IMR-90 (cell line): Measurements from ENCODE around the gene ADAMTS17. TPM values are rescaled to one million over a fixed set of nuclear protein-coding genes. Genes with fewer than 3 reads are reported as not detected.

Experiments used
- ATAC-seq: fragments of 200-7000 bp; cut with Tn5 transposase; 2 replicates; pipeline ENCODE4 v1.9.1; 2020; ENCODE audit warnings: low read depth, mild to moderate bottlenecking, moderate library complexity
- BruUV-seq: library from RNA; stranded (reverse); fragments of 400-500 nt; replicated peaks from 2 replicates; lab custom pipeline; 2021; lab: Mats Ljungman, UMichigan
- CTCF ChIA-PET: fragments of 300-600 bp; formaldehyde crosslinking; extraction: SDS; loops from one replicate; lab custom pipeline; 2021; ENCODE audit warnings: antibody characterized with exemption; lab: Yijun Ruan, JAX
- POLR2A ChIA-PET: fragments of 300-600 bp; sonication (Branson Sonifier 250); formaldehyde crosslinking; loops from one replicate; lab custom pipeline; 2022; ENCODE audit warnings: antibody characterized with exemption; ENCODE audit not compliant: unreplicated experiment; lab: Charles Lee
- DNase-seq: peaks from one replicate; pipeline ENCODE4 v3.0.0; 2013
- H2AFZ ChIP-seq: replicated peaks from 2 replicates; pipeline ENCODE3; 2013; ENCODE audit warnings: low read length, mild to moderate bottlenecking; ENCODE audit not compliant: poor library complexity
- H2AK5ac ChIP-seq: 2 replicates; pipeline ENCODE4 v1.6.1; 2013; ENCODE audit warnings: low read depth, low read length, inconsistent platforms
- H2AK9ac ChIP-seq: replicated peaks from 2 replicates; pipeline ENCODE3; 2013; ENCODE audit warnings: mild to moderate bottlenecking, low read depth, low read length, moderate library complexity; ENCODE audit not compliant: poor library complexity
- H2BK120ac ChIP-seq: 2 replicates; pipeline ENCODE4 v1.6.1; 2013; ENCODE audit warnings: low read depth, low read length, inconsistent platforms
- H2BK15ac ChIP-seq: 3 replicates; pipeline ENCODE4 v1.6.1; 2013; ENCODE audit warnings: low read depth, low read length, inconsistent platforms
- H2BK20ac ChIP-seq: 2 replicates; pipeline ENCODE4 v1.6.1; 2013; ENCODE audit warnings: low read depth, mild to moderate bottlenecking, inconsistent platforms, low read length, moderate library complexity
- H2BK5ac ChIP-seq: 2 replicates; pipeline ENCODE4 v1.6.1; 2013; ENCODE audit warnings: mild to moderate bottlenecking, low read depth, low read length, inconsistent platforms; ENCODE audit not compliant: poor library complexity, severe bottlenecking
- H3K14ac ChIP-seq: replicated peaks from 2 replicates; pipeline ENCODE4 v1.6.1; 2013; ENCODE audit warnings: low read depth, low read length, inconsistent platforms
- H3K18ac ChIP-seq: 2 replicates; pipeline ENCODE4 v1.6.1; 2013; ENCODE audit warnings: low read depth, low read length, control low read depth
- H3K23ac ChIP-seq: 2 replicates; pipeline ENCODE4 v1.6.1; 2013; ENCODE audit warnings: low read depth, low read length, inconsistent platforms
- H3K27ac ChIP-seq: 2 replicates; pipeline ENCODE4 v1.5.1; 2013; ENCODE audit warnings: mild to moderate bottlenecking, control low read depth, low read length; ENCODE audit not compliant: insufficient read depth
- H3K27me3 ChIP-seq: 2 replicates; pipeline ENCODE4 v1.6.1; 2013; ENCODE audit warnings: low read length; ENCODE audit not compliant: control insufficient read depth, insufficient read depth
- H3K36me3 ChIP-seq: 2 replicates; pipeline ENCODE4 v1.6.1; 2013; ENCODE audit warnings: low read length, mixed read lengths; ENCODE audit not compliant: control insufficient read depth, insufficient read depth
- H3K4ac ChIP-seq: 2 replicates; pipeline ENCODE4 v1.6.1; 2013; ENCODE audit warnings: low read depth, low read length, inconsistent platforms
- H3K4me1 ChIP-seq: 2 replicates; pipeline ENCODE4 v1.6.1; 2013; ENCODE audit warnings: low read length, mixed read lengths; ENCODE audit not compliant: control insufficient read depth, insufficient read depth
- H3K4me2 ChIP-seq: 2 replicates; pipeline ENCODE4 v1.6.1; 2013; ENCODE audit warnings: low read depth, mild to moderate bottlenecking, control low read depth, low read length, moderate library complexity
- H3K4me3 ChIP-seq: 2 replicates; pipeline ENCODE4 v1.5.1; 2013; ENCODE audit warnings: low read depth, mild to moderate bottlenecking, control low read depth, low read length, moderate library complexity; ENCODE audit not compliant: insufficient read depth
- H3K56ac ChIP-seq: 2 replicates; pipeline ENCODE4 v1.6.1; 2013; ENCODE audit warnings: low read length, inconsistent platforms; ENCODE audit not compliant: insufficient read depth; ENCODE audit errors: extremely low read depth
- H3K79me1 ChIP-seq, 2 experiments: 2 replicates each; pipeline ENCODE4 v1.6.1; 2013; ENCODE audit warnings: low read length in 2 of 2, inconsistent platforms in 1 of 2, low read depth in 1 of 2
- H3K9ac ChIP-seq: 2 replicates; pipeline ENCODE4 v1.6.1; 2013; ENCODE audit warnings: low read depth, low read length, control low read depth
- H3K9me1 ChIP-seq: 2 replicates; pipeline ENCODE4 v1.6.1; 2013; ENCODE audit warnings: low read length, inconsistent platforms; ENCODE audit not compliant: insufficient read depth
- H3K9me3 ChIP-seq: 2 replicates; pipeline ENCODE4 v1.6.1; 2013; ENCODE audit warnings: low read length; ENCODE audit not compliant: control insufficient read depth, insufficient read depth
- H4K20me1 ChIP-seq: 2 replicates; pipeline ENCODE4 v1.6.1; 2013; ENCODE audit warnings: low read length, inconsistent platforms; ENCODE audit not compliant: insufficient read depth
- H4K5ac ChIP-seq: 2 replicates; pipeline ENCODE4 v1.6.1; 2013; ENCODE audit warnings: mild to moderate bottlenecking, low read depth, low read length, control low read depth
- H4K8ac ChIP-seq, 2 experiments: 2 replicates each; pipeline ENCODE4 v1.6.1; 2013; ENCODE audit warnings: low read depth in 2 of 2, low read length in 2 of 2, control low read depth in 1 of 2, inconsistent platforms in 1 of 2
- H4K91ac ChIP-seq: 2 replicates; pipeline ENCODE4 v1.6.1; 2013; ENCODE audit warnings: low read depth, low read length, inconsistent platforms; ENCODE audit not compliant: insufficient read depth
- BHLHE40 ChIP-seq: fragments of 150-350 bp; IDR thresholded peaks from 2 replicates; pipeline ENCODE4 v1.6.1; 2016; ENCODE audit warnings: mild to moderate bottlenecking, low read depth, low read length
- CEBPB ChIP-seq: IDR thresholded peaks from 2 replicates; pipeline ENCODE4 v1.6.1; 2012; ENCODE audit warnings: low read depth, low read length, improper control_type of control experiment
- FOS ChIP-seq: fragments of 150-350 bp; IDR thresholded peaks from 2 replicates; pipeline ENCODE4 v1.6.1; 2016; ENCODE audit warnings: low read depth, low read length
- MAFK ChIP-seq: IDR thresholded peaks from 2 replicates; pipeline ENCODE4 v1.6.1; 2012; ENCODE audit warnings: low read depth, low read length, improper control_type of control experiment
- MAZ ChIP-seq: IDR thresholded peaks from 2 replicates; pipeline ENCODE4 v1.6.1; 2012; ENCODE audit warnings: low read depth, mild to moderate bottlenecking, low read length, improper control_type of control experiment, moderate library complexity, borderline replicate concordance
- MXI1 ChIP-seq: IDR thresholded peaks from 2 replicates; pipeline ENCODE4 v1.6.1; 2012; ENCODE audit warnings: low read depth, mild to moderate bottlenecking, low read length, moderate library complexity, borderline replicate concordance
- NFE2L2 ChIP-seq: fragments of 150-350 bp; IDR thresholded peaks from 2 replicates; pipeline ENCODE4 v1.6.1; 2016; ENCODE audit warnings: low read depth, mild to moderate bottlenecking, low read length
- RAD21 ChIP-seq: IDR thresholded peaks from 2 replicates; pipeline ENCODE4 v1.6.1; 2012; ENCODE audit warnings: low read length, improper control_type of control experiment
- RCOR1 ChIP-seq: IDR thresholded peaks from 2 replicates; pipeline ENCODE4 v1.6.1; 2012; ENCODE audit warnings: mild to moderate bottlenecking, low read length, improper control_type of control experiment; ENCODE audit not compliant: insufficient replicate concordance
- RFX5 ChIP-seq: IDR thresholded peaks from 2 replicates; pipeline ENCODE4 v1.8.0; 2012; ENCODE audit warnings: low read depth, mild to moderate bottlenecking, low read length, moderate library complexity
- SMC3 ChIP-seq: fragments of 150-350 bp; IDR thresholded peaks from 2 replicates; pipeline ENCODE4 v1.6.1; 2016; ENCODE audit warnings: low read depth, mild to moderate bottlenecking, antibody characterized with exemption, low read length, moderate library complexity
- WGBS, 2 experiments: methylation state at CpG; one replicate each; pipeline versions ENCODE4 v1.1.5 to v1.1.7; 2013; ENCODE audit warnings: missing lambda C conversion rate in 2 of 2; ENCODE audit not compliant: insufficient read length in 1 of 2; ENCODE audit errors: extremely low coverage in 2 of 2; 5-methylcytosine and 5-hydroxymethylcytosine counted together
- dilution Hi-C: fragments of 300-500 bp; cut with HindIII; formaldehyde crosslinking; loops from one replicate; pipeline ENCODE4 v1.14.3; 2018; ENCODE audit warnings: low sequenced_read_pairs; ENCODE audit not compliant: unreplicated experiment
- in situ Hi-C: fragments of 300-500 bp; cut with MboI; formaldehyde crosslinking; loops from 3 replicates; pipeline ENCODE4 v1.14.3; 2019; ENCODE audit warnings: low sequenced_read_pairs, inconsistent platforms, mixed read lengths
- intact Hi-C: fragments of 100-400 bp; cut with micrococcal nuclease; formaldehyde crosslinking; loops from 2 replicates; pipeline ENCODE4 v1.10.0; 2022
- polyA plus RNA-seq, 3 experiments: library from polyadenylated mRNA; depleted of rRNA; stranded (reverse); fragments of >200 nt; gene quantifications; 2 replicates each; pipeline ENCODE4 v1.2.3, GENCODE V29; 2012; ENCODE audit warnings: low replicate concordance in 1 of 3
- total RNA-seq: library from RNA; depleted of rRNA; stranded (reverse); fragments of >200 nt; gene quantifications from 2 replicates; pipeline ENCODE4 v1.2.3, GENCODE V29; 2012
- TF ChIP-seq, protein P1 (sequence below): conservative IDR thresholded peaks from 2 replicates; pipeline ENCODE4 v1.5.1; 2012; ENCODE audit warnings: mild to moderate bottlenecking, low read depth, low read length, improper control_type of control experiment
- TF ChIP-seq, protein P2 (sequence below): fragments of 150-350 bp; IDR thresholded peaks from 2 replicates; pipeline ENCODE4 v1.6.1; 2017; ENCODE audit warnings: mild to moderate bottlenecking, antibody characterized with exemption, low read length, low read depth
- TF ChIP-seq, protein P3 (sequence below): fragments of 150-350 bp; IDR thresholded peaks from 2 replicates; pipeline ENCODE4 v1.6.1; 2016; ENCODE audit warnings: low read depth, mild to moderate bottlenecking, low read length, moderate library complexity, borderline replicate concordance

The ADAMTS17 gene
- total and polyA plus RNA-seq, 2 of the 4 experiments (the other 2 are of a cell fraction) = 0.03 TPM; not detected in 1

DNA sequence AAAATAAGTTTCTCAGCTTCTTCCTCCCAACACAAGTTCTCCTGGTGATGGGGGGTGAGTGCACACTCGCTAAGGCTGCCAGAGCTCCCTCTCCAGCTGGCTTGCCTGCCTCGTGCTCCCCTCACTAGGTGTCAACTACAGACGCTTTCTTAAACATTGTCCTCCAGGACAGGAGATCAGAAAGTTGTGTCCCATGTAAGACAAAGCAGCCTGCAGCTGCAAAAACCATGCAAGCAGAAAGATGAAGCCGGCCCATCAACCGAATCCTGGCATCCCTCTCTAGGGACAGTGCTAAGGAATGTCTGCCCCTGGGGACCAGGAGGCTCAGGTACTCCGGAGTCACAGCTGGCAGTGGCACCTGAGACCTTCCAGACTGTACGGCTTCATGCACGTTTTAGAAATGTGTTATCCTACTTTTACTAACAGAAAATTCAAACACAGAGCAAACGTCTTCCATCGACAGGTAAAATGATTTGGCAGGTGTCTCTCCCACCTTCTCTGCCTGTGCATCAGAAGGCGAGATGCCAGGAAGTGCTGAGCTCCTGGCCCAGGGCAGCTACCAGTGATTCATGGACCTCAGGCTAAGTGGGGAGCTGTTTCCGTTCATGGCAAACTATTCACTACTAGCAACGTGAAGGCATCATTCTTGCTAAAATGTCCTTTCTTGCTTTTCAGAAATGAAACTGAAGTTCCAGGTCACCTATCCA is 246.1 kb downstream of the ADAMTS17 start:
- no peaks in the 10 kb centered on the region for H3K36me3 ChIP-seq
- no peak overlapping the region for H3K4me2 ChIP-seq
- no peak overlapping the region for H3K14ac ChIP-seq
- CTCF ChIA-PET = no interaction called here
- dilution Hi-C loops (no loop called here), intact Hi-C loops (no loop called here), in situ Hi-C loops (no loop called here)
- no peak for DNase-seq
- peaks cover 24% of the 10 kb centered on the region for H3K9me1 ChIP-seq
- 0 out of 3 replicates have a peak overlapping the region, but pooled peaks have one; percentile 38 for H2BK15ac ChIP-seq
- H3K4me3 ChIP-seq = no peak overlapping the region
- no peaks in the 10 kb centered on the region for H4K20me1 ChIP-seq
- no peak overlapping the region for H2AK9ac ChIP-seq
- H3K23ac ChIP-seq = no peak overlapping the region
- no peaks in the 10 kb centered on the region for H3K27me3 ChIP-seq
- peak overlapping the region; percentile 92 for H2BK120ac ChIP-seq
- H3K9me3 ChIP-seq = peaks cover 3% of the 10 kb centered on the region; the same call in 1 of the 2 replicates
- H2BK20ac ChIP-seq = peak overlapping the region; percentile 84
- BruUV-seq = no TSS peak
- H3K9ac ChIP-seq = no peak overlapping the region
- H2AFZ ChIP-seq = no peak overlapping the region
- H3K27ac ChIP-seq = no peak overlapping the region
- 100% methylated on average over 2 of the region's 13 CpGs; no CpG with 5 or more reads in 1 of the 2 experiments for WGBS, 2 experiments
- POLR2A ChIA-PET = no interaction called here
- H3K79me1 ChIP-seq = no peaks in the 10 kb centered on the region
- H2AK5ac ChIP-seq = peak overlapping the region; percentile 86; the same call in 1 of the 2 replicates
- H3K56ac ChIP-seq = no peak overlapping the region
- H4K5ac ChIP-seq = no peak overlapping the region
- peak overlapping the region; percentile 82 for H3K4ac ChIP-seq
- no peak overlapping the region for H3K18ac ChIP-seq
- no peak for ATAC-seq
- H4K91ac ChIP-seq = peak overlapping the region; percentile 38
- TF ChIP-seq RFX5 (no peak), MAZ (no peak), RCOR1 (no peak), RAD21 (no peak), BHLHE40 (no peak), CEBPB (no peak), MAFK (no peak), SMC3 (no peak), NFE2L2 (no peak), MXI1 (no peak), FOS (no peak)
- TF ChIP-seq, protein P1, sequence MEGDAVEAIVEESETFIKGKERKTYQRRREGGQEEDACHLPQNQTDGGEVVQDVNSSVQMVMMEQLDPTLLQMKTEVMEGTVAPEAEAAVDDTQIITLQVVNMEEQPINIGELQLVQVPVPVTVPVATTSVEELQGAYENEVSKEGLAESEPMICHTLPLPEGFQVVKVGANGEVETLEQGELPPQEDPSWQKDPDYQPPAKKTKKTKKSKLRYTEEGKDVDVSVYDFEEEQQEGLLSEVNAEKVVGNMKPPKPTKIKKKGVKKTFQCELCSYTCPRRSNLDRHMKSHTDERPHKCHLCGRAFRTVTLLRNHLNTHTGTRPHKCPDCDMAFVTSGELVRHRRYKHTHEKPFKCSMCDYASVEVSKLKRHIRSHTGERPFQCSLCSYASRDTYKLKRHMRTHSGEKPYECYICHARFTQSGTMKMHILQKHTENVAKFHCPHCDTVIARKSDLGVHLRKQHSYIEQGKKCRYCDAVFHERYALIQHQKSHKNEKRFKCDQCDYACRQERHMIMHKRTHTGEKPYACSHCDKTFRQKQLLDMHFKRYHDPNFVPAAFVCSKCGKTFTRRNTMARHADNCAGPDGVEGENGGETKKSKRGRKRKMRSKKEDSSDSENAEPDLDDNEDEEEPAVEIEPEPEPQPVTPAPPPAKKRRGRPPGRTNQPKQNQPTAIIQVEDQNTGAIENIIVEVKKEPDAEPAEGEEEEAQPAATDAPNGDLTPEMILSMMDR = no peak
- TF ChIP-seq, protein P2, sequence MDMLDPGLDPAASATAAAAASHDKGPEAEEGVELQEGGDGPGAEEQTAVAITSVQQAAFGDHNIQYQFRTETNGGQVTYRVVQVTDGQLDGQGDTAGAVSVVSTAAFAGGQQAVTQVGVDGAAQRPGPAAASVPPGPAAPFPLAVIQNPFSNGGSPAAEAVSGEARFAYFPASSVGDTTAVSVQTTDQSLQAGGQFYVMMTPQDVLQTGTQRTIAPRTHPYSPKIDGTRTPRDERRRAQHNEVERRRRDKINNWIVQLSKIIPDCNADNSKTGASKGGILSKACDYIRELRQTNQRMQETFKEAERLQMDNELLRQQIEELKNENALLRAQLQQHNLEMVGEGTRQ = no peak
- TF ChIP-seq, protein P3, sequence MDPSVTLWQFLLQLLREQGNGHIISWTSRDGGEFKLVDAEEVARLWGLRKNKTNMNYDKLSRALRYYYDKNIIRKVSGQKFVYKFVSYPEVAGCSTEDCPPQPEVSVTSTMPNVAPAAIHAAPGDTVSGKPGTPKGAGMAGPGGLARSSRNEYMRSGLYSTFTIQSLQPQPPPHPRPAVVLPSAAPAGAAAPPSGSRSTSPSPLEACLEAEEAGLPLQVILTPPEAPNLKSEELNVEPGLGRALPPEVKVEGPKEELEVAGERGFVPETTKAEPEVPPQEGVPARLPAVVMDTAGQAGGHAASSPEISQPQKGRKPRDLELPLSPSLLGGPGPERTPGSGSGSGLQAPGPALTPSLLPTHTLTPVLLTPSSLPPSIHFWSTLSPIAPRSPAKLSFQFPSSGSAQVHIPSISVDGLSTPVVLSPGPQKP = no peak
- H3K4me1 ChIP-seq = peaks cover 12% of the 10 kb centered on the region
- H4K8ac ChIP-seq = no peak overlapping the region
- H2BK5ac ChIP-seq = no peak overlapping the region
